GM18520 (cell line): ENCODE results near the gene MGRN1.

ENCODE experiments used
- ATAC-seq: cut with Tn5 transposase; IDR thresholded peaks from one replicate; pipeline ENCODE4 v1.9.1; 2021; ENCODE audit not compliant: unreplicated experiment

MGRN1 gene

DNA sequence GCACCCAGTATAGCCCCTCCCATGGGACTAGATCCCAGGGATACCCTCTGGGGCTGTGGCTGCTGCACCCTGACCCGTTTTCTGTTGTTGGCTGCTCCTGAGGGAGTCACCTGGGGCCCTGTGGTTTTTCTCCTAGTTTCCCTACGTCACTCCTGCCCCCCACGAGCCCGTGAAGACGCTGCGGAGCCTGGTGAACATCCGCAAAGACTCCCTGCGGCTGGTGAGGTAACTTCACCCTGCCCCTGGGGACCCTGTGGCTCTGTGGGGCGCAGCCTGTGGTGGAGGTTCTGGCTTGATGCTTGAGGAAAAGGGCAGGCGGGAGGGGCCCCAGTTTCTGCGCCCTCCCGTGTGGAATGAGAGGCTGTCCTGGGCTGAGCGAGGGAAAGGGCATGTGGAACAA, 27.2 kb downstream of the MGRN1 start:
- ATAC-seq: no peak

DNA sequence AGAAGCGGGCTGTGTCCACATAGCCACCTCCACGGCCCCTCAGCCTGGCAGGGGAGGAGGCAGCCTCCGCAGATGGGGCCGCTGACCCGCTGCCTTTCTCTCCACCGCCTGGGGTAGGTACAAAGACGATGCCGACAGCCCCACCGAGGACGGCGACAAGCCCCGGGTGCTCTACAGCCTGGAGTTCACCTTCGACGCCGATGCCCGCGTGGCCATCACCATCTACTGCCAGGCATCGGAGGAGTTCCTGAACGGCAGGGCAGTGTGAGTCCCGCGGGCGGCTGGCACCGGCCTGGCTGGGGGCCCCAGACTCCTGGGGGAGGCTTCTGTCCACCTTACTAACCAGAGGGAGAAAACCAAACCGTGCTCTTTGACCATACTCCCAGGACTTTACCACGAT, 27.9 kb downstream of the MGRN1 start:
- ATAC-seq: no peak

DNA sequence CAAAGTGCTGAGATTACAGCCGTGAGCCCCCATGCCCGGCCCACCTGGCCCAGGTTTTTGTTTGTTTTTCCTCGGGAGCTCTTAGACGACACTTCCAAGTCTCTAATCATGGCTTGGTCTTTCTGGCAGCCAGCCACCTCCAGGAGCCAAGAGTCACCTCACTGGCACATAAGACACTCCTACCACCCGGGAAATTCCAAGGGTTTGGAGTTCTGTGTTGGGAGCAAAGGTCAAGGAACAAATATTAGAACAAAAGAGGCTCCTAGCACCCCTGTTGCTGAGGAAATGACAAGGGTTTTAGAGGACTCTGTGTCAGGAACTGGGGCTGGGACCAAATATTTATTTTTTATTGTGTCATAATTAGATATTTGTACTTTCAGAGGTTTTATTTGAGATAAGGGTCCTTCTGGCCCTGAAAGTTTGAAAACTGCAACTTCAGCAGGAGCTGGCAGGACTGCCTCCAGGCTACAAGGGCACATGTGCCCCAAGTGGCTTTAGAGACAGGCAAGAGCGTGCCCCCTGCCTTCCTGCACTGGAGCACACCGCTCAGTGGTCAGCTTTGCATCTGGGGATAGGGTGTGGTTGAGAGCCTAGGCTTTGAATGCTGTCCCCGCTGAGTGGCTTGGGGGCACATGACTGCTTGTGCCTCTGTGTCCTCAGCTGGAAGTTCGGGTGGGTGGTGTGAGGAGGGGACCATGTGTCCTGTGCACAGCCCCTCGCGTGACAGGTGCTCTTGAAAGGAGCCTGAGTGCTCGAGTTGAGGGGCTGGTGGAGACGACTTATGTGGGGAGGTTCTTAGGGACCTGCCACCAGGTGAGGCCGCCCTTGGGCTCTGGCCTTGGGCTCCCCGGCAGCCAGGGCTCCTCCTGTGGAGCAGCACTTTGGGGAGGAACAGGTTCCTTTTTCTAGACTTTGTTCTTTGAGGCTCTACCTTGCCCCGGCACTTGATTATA, 29.7 kb downstream of the MGRN1 start:
- ATAC-seq: no peak

DNA sequence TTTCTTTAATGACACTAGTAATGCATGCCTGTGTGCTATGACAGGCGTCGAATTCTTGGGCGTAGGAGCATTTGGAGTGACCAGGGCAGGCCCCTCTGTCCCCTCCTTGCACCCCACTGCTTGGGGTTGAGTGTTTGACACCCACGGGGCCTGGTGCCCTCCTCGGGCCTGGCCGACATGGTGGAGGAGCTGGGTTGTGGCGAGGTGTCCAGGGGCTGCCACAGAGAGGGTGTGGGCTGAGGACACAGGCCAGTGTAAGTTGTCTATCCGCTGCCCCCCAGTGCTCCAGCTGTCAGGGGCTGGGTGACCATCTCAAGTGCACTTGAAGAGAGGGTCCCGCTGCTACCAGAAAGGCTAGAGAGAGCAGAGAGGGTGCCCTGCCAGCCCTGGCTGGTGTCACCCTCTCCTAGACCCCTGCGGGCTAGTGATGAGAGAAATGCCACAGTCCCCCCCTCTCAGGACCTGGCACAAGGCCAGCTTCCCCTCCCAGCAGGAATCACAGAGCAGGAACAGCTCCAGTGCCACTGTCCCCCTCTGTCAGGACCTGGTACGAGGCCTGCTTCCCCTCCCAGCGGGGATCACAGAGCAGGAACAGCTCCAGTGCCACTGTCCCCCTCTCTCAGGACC, 30.5 kb downstream of the MGRN1 start:
- no peak for ATAC-seq

DNA sequence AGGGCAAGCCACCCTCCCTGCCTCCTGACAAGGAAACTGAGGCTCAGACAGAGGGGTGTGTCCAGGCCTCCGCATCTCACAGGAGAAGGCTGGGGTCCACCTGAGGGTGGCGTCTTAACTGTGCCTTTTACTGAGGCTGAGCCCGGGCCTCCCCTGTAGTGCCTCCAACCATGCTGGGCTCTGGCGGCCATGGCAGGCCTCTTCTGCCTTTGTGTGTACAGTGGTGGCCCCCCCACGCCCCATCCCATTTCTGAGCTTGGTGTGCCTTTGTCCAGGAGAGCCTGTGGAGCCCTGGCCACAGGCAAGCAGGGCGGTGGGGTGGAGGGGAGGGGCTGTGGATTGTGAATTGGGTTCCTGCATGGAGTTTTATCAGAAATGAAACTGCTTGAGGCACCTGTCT, 31.2 kb downstream of the MGRN1 start:
- no peak for ATAC-seq

DNA sequence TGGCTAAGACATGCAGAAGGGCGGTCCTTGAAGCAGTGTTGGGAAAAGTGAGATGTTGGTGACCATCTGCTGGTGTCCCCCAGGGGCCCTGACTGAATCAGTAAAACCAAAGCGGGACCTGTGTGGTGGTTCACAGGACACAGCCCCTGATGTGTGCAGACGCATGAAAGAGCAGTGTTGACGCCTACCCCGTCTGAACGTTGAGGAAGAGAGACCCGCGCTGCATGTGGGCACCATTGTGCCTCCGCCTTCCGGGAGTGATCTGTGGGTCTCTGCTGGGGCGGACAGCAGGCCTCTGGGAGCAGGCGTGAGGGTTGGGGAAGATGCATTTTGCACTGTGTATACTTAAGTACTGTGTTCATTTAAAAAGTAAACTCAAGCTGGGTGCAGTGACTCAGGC, 31.6 kb downstream of the MGRN1 start:
- ATAC-seq: no peak

DNA sequence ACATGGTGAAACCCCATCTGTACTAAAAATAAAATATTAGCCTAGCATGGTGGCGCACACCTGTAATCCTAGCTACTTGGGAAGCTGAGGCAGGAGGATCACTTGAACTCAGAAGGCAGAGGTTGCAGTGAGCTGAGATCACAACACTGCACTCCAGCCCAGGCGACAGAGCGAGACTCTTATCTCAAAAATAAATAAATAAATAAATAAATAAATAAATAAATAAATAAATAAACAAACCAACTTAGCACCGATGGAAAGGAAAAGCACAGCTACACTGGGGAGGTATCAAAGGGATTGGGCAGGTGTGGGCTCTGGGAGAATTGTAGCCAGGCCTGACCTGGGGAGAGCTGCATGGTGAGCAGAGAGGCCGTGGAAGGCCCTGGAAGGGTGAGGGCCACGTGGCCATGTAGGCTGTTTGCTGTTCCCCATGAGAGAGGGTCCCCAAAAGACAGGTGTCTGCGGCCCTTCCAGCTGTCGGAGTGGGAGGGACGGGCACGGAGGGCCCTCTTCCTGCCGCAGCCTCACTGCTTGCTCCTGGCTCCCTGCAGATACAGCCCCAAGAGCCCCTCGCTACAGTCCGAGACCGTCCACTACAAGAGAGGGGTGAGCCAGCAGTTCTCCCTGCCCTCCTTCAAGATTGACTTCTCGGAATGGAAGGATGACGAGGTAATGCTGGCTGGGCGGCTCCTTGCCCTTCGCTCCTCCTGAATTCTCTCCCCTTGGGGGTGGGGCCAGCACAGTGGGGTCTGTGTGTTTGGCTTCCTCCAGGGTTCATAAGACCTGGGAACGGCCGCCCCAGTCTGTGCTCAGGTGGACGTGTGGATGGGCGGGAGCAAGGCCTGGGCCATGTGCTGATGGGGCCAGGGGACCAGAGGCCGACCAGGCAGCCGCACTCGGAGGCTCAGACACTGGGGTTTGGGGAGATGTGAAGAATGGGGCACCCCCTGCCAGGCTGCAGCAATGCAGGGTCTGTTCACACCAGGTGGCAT, 32.4 kb downstream of the MGRN1 start:
- ATAC-seq: no peak

DNA sequence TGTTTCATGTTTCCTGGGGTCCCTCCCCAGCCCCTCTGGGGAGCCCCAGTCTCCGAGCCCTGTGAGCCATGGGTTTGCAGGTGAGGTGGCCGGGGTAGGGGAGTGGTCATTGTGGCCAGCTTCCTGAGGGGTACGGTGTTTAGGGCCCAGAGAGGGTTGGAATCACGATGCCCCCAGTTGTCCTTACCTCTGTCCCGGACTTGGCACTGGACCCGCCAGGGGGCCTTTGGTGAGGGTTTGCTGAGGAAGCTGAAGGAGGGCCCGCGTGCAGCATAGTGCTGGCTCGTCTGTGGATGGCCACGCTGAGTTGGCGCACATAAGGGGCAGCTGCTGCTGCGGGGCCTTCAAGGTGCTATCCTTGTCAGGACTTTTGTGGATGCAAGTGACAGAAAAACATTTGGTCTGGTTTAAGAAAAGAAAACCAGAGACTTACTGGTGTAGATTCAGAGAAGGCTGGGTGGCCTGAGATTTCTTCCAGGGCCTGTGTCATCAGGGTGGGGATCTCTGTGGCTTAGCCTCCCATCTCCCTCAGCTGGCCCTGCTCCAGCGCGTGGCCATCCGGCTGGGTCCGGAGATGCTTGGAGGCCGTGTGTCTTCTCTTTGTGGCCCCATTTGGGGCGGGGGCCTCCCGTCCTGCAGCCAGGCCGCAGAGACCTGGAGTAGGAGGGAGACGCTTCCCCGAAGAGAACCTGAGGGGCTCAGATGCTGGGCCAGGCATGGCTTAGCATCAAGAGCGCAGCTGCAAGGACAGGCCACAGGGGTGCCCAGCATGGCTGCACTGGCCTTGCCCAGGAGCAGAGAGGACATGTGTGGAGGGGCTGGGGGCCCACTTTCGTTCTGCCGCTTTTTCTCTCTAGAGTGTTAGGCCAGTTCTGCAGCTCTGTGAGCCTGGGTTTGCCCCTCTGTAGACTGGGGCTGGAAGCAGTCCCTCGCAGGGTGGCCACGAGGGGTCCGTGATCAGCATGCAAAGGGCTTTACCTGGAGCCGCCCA, 35.0 kb downstream of the MGRN1 start:
- no peak for ATAC-seq

DNA sequence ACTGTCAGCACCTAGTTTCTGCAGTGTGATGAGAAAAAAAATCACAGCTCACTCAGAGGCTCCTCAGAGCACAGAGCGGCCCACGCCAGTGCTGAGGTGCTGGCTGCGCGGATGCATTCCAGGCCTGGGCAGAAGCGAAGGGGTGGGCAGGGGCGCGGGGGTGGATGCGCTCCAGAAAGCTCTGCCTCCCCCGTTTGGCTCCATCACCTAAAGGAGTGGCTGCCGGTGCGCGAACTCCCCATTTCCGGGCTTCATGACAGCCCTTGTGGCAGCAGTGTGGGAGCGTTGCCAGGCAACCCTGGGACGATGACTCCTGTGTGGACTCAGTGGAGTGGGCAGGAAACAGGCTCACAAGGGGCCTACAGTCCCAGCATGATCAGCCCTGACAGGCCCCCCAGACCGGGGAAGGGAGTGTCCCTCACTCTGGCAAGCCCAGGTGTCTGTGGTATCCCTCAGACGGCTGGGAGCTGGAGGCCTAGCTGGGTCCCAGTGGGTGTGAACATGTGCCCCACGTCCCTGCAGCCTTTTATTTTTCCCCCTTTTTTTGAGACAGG, 35.9 kb downstream of the MGRN1 start:
- no peak for ATAC-seq

DNA sequence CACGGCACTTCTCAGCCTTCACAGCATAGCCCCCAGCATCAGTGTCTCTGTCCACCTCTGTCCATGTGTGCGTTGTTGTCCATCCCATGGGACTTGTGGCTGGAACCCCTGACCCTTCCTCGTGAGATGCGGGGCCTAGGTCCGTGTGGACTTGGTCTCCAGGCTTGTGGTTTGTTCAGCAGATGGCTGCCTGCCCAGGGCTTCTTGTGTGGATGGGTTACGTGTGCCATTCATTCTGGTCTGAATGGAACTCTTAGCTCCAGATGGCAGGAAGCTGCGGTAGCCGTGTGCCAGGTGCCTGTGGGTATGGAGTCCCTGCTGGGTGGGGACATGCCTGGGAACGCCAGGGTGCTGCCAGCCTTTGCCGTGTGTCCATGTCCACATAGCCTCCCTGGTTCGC, 37.0 kb downstream of the MGRN1 start:
- no peak for ATAC-seq

DNA sequence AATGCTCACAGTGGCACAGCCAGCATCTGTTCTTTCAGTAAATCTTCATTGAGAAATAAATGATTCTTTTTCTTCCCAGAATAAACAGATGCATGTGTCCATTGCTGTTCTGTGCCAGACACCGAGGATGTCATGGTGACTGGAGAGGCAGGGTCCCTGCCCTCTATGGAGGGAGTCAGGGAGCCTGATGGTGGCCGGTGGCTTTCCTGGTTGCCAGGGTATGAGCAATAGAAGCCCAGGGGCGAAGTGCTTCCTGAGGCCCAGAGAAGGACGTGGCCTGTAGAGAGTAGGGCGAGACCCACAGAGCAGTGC, 38.8 kb downstream of the MGRN1 start:
- ATAC-seq: no peak

DNA sequence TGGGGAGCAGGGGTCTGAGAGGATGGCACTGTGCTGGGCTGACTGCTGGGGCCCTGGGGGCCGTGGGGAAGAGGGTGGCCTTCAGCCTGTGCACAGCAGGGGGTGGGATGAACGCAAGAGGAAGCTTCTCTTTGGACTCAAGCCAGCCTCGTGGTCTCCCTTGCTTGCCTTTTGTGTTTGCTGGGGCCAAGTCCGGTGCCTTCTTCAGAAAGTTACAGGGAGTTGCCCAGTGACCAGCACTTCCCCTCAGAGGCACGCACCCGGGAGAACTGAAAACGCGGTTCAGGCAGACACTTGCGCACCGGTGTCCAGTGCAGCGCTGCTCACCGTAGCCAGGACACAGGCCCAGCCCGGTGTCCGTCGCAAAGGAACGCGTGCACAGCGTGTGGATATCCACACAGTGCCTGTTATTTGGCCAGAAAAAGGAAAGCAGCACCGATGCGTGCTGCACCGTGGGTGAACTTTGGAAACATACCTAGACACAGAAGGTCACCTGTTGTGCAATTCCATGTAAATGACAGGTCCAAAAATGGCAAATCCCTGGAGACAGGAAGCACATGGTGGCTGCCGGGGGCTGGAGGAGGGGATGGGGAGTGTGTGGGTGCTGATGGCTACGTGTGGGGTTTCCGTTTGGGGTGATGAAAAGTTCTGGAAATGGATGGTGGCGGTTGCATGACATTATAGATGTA, 39.3 kb downstream of the MGRN1 start:
- no peak for ATAC-seq

DNA sequence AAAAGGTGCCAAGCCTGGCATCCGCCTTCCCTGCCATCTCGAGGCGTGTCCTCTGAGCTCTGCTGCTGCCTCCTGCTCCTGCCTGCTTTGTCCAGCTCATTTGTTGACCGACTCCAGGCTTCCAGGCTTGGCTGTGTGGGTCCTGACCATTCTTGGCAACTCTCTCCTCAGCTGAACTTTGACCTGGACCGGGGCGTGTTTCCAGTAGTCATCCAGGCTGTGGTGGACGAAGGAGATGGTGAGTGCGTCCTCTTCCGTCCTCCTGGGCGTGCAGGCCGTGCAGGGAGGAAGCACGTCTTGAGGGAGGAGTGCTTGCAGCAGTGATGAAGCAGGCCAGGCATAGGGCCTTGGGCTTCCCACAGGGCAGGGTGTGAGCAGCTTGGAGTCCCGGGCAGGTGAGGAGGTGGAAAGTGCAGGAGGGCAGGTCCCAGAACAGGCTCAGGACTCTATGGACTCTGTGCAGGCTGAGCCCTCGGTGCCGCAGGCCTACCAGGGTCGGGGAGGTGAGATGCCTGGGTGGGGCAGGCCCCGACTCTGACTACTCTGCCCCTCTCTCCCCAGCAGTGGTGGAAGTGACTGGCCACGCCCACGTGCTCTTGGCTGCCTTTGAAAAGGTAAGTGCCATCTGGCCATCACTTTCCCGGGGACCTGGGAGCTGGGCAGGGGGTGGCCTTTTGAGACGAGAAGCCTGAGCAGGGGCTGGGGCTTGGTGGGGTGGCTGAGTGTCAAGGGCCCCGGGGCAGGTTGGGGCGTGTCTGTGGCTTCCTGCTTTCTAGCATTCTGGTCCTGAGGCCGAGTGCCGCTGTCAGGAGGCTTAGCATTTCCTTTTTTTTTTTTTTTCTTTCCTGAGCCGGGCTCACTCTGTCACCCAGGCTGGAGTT, 40.2 kb downstream of the MGRN1 start:
- no peak for ATAC-seq

DNA sequence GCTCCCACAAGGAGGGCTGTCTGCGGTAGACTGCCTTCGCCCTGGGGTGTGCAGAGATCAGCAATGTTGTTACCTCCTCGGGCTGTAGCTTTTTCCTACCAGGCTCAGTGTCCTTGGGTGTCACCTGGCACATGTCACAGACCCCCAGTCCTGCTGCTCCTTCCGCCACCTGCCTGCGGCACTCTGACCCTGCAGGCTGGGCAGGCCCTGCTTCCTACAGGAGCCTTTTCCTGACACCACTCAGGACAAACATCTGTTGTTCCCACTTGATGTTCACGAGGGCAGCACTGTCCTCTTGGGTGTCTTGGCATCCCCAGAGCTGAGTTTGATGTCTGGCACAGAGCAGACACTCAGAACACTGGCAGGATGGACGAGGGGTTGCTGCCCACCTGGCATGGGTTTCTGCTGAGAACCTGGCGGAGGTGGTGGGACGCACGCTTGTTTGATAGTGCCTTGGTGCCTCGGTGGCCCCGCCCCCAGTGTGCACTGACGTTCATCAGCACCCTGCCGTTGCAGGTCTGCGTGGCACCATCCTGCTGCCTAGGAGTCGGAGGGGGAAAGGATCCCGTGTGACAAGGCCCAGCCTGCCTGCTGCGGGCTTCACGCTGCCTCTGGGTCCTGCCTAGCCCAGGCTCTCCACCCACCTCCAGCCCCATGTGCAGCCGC, 42.0 kb downstream of the MGRN1 start:
- no peak for ATAC-seq

DNA sequence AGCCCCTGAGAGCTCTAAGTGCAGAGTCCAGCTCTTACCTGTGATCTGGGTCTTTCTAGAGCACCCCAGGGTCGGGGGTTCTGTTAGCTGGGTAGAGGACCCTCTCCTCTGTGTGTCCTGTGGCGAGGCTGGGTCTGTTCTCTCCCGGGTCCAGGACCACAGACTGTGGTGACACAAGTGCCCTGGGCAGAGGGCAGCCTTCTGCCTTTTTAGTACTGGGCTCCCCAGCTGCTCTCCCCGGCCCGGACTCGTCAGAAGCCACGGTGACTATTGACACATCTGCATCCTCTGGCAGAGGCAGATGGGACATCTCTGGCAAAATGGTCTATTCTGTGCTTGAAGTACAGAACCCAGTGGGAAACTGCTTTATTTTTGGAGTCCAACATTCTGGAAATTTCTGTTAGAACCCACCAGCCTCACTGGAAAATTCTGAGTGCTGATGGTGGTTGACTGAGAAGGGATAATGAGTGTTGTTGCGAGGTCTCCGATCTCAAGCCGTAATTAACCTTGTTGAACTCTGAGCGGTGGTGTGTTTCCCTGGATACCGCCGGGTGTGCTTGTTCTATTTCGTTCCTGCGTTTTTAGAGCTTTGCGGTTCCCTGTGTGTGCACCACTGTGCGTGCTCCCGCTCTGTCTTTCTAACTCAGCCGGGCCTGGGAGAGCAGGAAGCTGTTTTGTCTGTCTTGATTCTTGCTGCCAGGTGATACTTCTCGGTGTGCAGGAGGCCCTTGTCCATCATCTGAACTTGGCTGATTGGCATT, 42.8 kb downstream of the MGRN1 start:
- ATAC-seq: no peak

DNA sequence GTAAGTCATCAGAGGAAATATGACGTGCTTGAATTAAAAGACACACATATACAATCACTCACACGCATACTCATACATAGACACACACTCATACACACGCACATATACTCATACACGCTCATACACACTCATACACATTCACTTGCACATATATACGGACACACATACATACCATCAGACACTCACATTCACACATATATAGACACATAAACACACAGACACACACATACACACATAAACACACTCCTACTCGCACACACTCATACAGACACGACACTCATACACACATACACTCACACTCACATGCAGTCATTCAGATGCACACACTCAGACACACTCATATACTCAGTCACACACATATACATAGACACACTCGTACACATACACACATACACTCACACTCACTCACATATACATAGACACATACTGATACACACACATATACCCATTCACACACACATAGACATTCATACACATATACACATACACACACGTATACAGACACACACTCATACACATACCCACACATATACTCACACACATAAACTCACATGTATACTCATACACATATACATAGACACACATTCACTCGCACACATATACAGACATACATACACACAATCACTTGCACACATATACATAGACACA, 43.8 kb downstream of the MGRN1 start:
- ATAC-seq: no peak
